ENCODE measurements around the gene PLA2G4E. TPM values are rescaled to one million over a fixed set of nuclear protein-coding genes. Genes with fewer than 3 reads are reported as not detected.

Gene PLA2G4E
- total RNA-seq, 1 experiment from 2014 or later, result not detected

GRCh38 chr15:41934843-41935242, 86.0 kb downstream of the PLA2G4E start:
- in situ Hi-C loops (cut with HindIII; ENCODE audit: low pct_unique_long_range_greater_than_20kb, low sequenced_read_pairs), result no loop called here

GRCh38 chr15:41933771-41934170, 87.1 kb downstream of the PLA2G4E start:
- DNase-seq (ENCODE audit: low read depth), result peak; percentile 42
- in situ Hi-C loops (cut with HindIII; ENCODE audit: low pct_unique_long_range_greater_than_20kb, low sequenced_read_pairs), result no loop called here

More at GRCh38 chr15:41934843-41935242, 86.0 kb downstream of the PLA2G4E start:
- no peak for DNase-seq (ENCODE audit: low read depth)

GRCh38 chr15:41933326-41933725, 87.5 kb downstream of the PLA2G4E start:
- in situ Hi-C loops (cut with HindIII; ENCODE audit: low pct_unique_long_range_greater_than_20kb, low sequenced_read_pairs), result no loop called here
- no peak for DNase-seq (ENCODE audit: low read depth)

DNA sequence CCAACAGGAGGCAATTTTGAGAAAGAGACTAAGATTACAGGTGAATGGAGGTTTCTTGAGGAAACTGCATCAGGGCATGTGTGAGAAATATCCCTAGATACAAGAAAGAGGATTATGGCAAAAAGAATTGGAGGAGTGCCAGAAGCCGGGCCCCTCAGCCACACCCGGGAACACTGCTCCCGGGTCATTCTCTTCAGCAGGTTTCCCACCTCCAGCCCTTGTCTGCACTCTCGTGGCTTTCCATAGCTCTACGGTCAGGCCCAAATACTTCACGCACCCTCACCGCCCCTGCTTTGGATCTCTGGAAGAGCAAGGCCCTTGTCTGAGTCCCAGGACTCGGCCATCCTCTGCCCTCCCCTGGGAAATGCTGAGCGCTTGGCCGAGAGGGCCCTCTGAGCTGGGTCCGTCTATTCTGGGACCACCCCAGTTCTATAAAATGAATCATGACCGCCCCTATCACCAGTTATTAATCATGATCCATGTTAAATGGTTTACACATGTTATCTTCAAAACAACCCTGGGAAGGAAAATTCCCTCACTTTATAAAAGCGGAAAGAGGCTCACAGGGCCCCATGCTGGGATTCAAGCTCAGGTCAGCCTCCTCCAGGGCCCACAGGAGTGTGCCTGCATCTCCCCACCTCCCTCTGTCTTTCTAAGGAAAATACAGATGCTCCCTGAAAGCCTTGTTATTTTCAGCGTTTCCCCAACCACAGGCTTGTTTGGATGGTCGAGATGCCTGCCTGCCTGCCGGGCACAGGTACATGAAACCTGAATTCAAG, 88.1 kb downstream of the PLA2G4E start:
- in situ Hi-C loops (cut with HindIII; ENCODE audit: low pct_unique_long_range_greater_than_20kb, low sequenced_read_pairs), result no loop called here

DNA sequence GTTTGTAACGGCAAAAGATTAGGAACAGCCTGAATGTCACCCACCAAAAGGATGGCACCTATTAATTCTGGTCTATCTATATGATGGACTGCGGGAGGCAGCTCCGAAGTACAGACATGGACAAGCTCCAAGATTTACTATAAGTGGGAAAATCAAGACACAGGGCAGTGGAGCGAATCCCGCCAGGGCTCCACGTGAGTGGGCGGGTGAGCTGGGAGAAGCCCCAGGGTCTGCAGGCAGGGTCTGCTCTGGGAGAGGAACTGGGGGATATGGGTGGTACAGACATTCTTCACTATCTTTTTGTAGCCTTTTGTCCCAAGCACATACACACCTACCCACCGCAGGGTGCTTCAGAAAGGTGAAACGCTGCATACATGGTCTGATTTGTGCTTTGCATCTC, 88.7 kb downstream of the PLA2G4E start:
- DNase-seq (ENCODE audit: low read depth), result no peak
- in situ Hi-C loops (cut with HindIII; ENCODE audit: low pct_unique_long_range_greater_than_20kb, low sequenced_read_pairs), result no loop called here

More for the DNA sequence above, 88.1 kb downstream of the PLA2G4E start:
- DNase-seq (ENCODE audit: low read depth), result no peak

Other genes with a start within 250 kb of the PLA2G4E start
- 1.7 and 6.4 TPM in 2 replicates for gene MAPKBP1, start 246.6 kb downstream of the PLA2G4E start, total RNA-seq (2014; rRNA removed; shearing (Covaris generic); ENCODE audit: low replicate concordance)
- 2.8 TPM in 1 of 2 replicates, not detected in the other for gene JMJD7, start 192.9 kb downstream of the PLA2G4E start, total RNA-seq (2014; rRNA removed; shearing (Covaris generic); ENCODE audit: low replicate concordance)
- gene PLA2G4B, start 182.2 kb downstream of the PLA2G4E start, total RNA-seq (2014; rRNA removed; shearing (Covaris generic); ENCODE audit: low replicate concordance), result not detected in 2 replicates
- gene SPTBN5, start 127.0 kb downstream of the PLA2G4E start, total RNA-seq (2014; rRNA removed; shearing (Covaris generic); ENCODE audit: low replicate concordance), result not detected in 2 replicates
- gene EHD4, start 48.5 kb downstream of the PLA2G4E start, total RNA-seq (2014; rRNA removed; shearing (Covaris generic); ENCODE audit: low replicate concordance), result 3.0 and 3.8 TPM in 2 replicates
- gene PLA2G4D, start 73.5 kb upstream of the PLA2G4E start, total RNA-seq (2014; rRNA removed; shearing (Covaris generic); ENCODE audit: low replicate concordance), result not detected in 2 replicates
- gene PLA2G4F, start 135.6 kb upstream of the PLA2G4E start, total RNA-seq (2014; rRNA removed; shearing (Covaris generic); ENCODE audit: low replicate concordance), result 0.07 TPM in 1 of 2 replicates, not detected in the other
- 15.9 and 26.2 TPM in 2 replicates for gene VPS39, start 187.3 kb upstream of the PLA2G4E start, total RNA-seq (2014; rRNA removed; shearing (Covaris generic); ENCODE audit: low replicate concordance)

Data from Caki2 (cell line).